HFFc6 (cell line): ENCODE results near the gene SDK2. TPM values are rescaled to one million over a fixed set of nuclear protein-coding genes. Genes with fewer than 3 reads are reported as not detected.

Experiments
- DNase-seq: peaks from one replicate; pipeline ENCODE4 v3.0.0-alpha.2; 2018
- H3K27ac Mint-ChIP-seq: 2 replicates; pipeline ENCODE4 v1.8.0; 2020; ENCODE audit warnings: mild to moderate bottlenecking, mixed read lengths
- H3K27me3 Mint-ChIP-seq: 2 replicates; pipeline ENCODE4 v1.8.0; 2021; ENCODE audit warnings: mild to moderate bottlenecking, moderate library complexity, mixed read lengths; ENCODE audit not compliant: insufficient read depth
- H3K36me3 Mint-ChIP-seq: 2 replicates; pipeline ENCODE4 v1.8.0; 2021; ENCODE audit warnings: low read depth, mixed read lengths
- H3K4me1 Mint-ChIP-seq: 2 replicates; pipeline ENCODE4 v1.8.0; 2020; ENCODE audit warnings: low read depth, mixed read lengths
- H3K4me3 Mint-ChIP-seq: 2 replicates; pipeline ENCODE4 v1.8.0; 2020; ENCODE audit warnings: mild to moderate bottlenecking, moderate library complexity, mixed read lengths
- H3K9me3 Mint-ChIP-seq: 2 replicates; pipeline ENCODE4 v1.8.0; 2020; ENCODE audit warnings: mild to moderate bottlenecking, mixed read lengths
- total RNA-seq, 6 experiments: library from RNA; stranded (reverse); fragmentation: NEBNext Ultra II Directional; extraction: Animal tissue kit (Norgen Biotek cat#: 25700); gene quantifications; 2 replicates in 1 of 6; 3 replicates in 5 of 6; pipeline ENCODE4 v1.2.3, GENCODE V29; 2021
- TF ChIP-seq, protein P1 (sequence below): fragments of 200-600 bp; sonication (generic); IDR thresholded peaks from 2 replicates; pipeline ENCODE4 v1.5.0; 2021; ENCODE audit warnings: antibody characterized with exemption, mild to moderate bottlenecking

Gene SDK2
- total RNA-seq, 6 experiments from 2014 or later, result 0.03 TPM; not detected in 4

DNA sequence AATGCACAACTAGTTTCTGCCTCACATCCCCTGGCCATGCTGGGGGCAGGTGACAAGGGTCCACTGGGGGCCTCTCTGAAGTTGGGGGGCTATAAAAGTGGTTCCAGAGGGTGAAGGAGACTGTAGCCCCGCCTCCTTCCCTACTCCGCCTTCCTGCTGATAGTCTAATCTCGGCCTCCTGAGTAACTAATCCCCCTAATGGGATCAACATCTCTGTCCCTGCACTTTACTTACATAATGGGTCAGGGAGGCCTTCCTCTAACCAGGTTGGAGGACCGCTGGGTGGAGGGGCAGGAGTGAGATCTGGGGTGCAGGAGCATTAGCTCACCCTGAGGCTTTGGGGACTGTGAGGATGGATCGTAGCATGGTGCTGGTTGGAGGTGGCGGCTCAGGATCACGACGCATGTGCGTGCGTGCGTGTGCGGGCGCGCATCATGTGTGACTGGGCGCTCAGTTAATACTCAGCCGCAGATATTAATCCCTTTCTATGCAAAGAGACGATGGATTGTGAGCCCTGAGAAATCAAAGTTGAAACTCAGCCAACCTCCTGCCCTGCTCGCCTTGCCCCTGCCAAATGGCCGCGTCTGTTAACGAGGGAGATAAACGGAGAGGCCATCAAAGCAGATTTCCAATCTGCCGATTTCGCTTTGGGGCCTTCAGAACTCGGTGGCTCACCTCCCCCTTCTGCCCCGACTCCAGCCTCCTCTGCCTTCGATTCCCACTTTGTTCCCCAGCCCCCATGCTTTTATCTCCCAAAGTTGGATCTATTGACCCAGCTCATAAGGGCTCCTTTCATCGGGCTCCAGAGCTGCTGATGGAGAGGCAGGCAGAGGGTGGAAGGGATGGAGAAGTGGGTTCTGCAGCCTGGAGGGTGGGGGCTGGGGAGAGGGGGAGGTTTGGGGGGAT, 107.3 kb downstream of the SDK2 start:
- peaks cover 5% of the 10 kb centered on the region; the same call in 1 of the 2 replicates for H3K36me3 Mint-ChIP-seq
- no peaks in the 10 kb centered on the region; the same call in 1 of the 2 replicates for H3K27me3 Mint-ChIP-seq
- H3K4me1 Mint-ChIP-seq, result no peaks in the 10 kb centered on the region
- DNase-seq, result no peak
- TF ChIP-seq, protein P1, sequence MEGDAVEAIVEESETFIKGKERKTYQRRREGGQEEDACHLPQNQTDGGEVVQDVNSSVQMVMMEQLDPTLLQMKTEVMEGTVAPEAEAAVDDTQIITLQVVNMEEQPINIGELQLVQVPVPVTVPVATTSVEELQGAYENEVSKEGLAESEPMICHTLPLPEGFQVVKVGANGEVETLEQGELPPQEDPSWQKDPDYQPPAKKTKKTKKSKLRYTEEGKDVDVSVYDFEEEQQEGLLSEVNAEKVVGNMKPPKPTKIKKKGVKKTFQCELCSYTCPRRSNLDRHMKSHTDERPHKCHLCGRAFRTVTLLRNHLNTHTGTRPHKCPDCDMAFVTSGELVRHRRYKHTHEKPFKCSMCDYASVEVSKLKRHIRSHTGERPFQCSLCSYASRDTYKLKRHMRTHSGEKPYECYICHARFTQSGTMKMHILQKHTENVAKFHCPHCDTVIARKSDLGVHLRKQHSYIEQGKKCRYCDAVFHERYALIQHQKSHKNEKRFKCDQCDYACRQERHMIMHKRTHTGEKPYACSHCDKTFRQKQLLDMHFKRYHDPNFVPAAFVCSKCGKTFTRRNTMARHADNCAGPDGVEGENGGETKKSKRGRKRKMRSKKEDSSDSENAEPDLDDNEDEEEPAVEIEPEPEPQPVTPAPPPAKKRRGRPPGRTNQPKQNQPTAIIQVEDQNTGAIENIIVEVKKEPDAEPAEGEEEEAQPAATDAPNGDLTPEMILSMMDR, result no peak
- no peak overlapping the region for H3K4me3 Mint-ChIP-seq
- H3K9me3 Mint-ChIP-seq, result peaks cover 48% of the 10 kb centered on the region
- no peak overlapping the region for H3K27ac Mint-ChIP-seq

DNA sequence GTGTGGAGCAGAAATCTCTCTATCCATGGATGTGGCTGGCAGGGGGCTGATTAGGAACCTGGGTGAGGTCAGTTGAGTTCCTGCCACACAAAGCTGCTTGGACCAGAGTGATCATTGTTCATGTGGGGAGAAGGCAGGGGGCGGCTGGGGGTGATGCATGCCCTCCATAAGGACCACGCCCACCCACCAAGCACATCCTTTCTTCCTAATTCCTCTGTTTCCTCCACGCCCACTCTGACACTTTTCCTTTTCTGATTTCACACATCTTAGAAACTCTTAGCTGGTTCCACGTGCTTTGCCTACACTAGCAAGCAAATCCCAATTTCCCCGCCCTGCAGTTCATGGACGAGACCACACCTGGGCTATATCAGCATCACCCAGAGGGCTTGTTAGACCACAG, 108.5 kb downstream of the SDK2 start:
- no peak for DNase-seq
- peaks cover 54% of the 10 kb centered on the region for H3K9me3 Mint-ChIP-seq
- H3K4me3 Mint-ChIP-seq, result no peak overlapping the region
- no peak overlapping the region for H3K27ac Mint-ChIP-seq
- H3K36me3 Mint-ChIP-seq, result peaks cover 5% of the 10 kb centered on the region; the same call in 1 of the 2 replicates
- TF ChIP-seq, protein P1, result no peak
- peaks cover 1% of the 10 kb centered on the region for H3K27me3 Mint-ChIP-seq
- no peaks in the 10 kb centered on the region for H3K4me1 Mint-ChIP-seq

DNA sequence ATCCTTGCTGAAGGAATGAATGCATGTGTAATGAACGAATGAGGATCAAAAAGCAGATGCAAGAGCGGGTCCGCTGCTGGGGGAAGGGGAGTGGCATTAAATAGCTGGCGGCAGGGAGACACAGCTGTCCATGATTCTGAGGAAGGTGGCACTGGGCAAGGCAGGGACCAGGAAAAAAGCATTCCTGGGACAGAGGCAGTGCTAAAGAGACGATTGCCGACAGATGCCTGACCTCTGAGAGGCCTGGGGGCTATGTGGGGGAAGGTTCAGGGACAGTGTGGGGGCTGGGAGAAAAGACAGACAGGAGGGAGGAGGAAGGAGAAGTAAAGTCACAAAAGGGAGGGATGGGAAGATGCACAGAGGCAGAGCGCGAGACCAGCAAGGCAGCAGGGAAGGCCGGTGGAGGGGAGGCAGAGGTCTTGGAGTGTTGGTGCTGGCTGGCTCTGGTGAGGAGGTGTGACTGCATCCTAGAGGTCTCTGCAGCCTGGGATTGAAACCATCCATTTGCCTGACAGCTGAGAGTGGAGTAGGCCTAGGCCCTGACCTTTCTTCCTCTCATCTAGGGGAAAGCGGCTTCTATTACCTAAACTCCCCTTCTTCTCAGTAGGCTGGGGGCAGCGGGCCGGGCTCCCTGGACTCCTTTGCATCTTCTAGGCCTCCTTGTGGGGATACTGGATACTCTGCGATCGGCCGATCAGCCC, 109.9 kb downstream of the SDK2 start:
- no peak overlapping the region for H3K4me3 Mint-ChIP-seq
- peaks cover 2% of the 10 kb centered on the region for H3K27me3 Mint-ChIP-seq
- peaks cover 62% of the 10 kb centered on the region for H3K9me3 Mint-ChIP-seq
- H3K36me3 Mint-ChIP-seq, result peaks cover 5% of the 10 kb centered on the region; the same call in 1 of the 2 replicates
- no peaks in the 10 kb centered on the region for H3K4me1 Mint-ChIP-seq
- no peak overlapping the region for H3K27ac Mint-ChIP-seq
- DNase-seq, result no peak
- TF ChIP-seq, protein P1, result no peak

DNA sequence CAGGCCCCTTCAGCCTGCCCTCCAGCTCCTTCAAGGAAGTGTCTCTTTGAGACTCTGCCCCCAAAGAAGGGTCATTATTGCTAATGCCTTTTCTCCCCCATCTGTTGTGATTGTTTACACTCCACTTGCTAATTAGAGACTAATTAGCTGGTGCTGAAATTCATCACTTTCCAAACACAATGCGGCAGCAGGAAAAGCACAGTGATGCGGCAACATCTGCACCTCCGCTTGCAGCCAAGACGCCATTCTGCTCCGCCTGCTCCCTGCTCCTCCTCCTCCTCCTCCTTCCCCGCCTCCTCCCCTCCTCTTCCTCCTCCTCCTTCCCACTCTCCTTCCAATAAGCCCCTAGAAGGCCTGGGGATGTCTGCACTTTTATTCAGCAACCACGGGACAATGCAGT, 110.5 kb downstream of the SDK2 start:
- no peak overlapping the region for H3K4me3 Mint-ChIP-seq

DNA sequence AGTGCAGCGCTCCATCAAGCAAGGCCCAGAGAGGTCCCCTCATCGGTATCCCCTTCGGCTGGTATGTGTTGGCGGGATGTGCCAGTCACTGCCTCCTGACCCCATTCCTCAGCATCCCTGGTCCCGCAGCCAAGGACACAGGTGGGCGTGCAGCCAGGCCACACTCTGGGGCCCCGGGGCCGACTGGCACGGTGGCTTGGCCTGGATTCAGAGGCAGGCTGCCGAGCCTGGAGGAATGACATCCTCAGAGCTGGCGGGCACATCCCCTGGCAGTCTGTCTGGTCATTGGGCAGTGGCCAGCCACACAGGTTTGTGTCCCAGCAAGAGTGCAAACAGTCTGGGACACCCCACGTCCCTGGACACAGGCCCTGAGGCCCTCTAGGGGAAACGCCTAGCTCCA, 111.1 kb downstream of the SDK2 start:
- Mint-ChIP-seq H3K9me3 (peaks cover 70% of the 10 kb centered on the region), H3K27me3 (peaks cover 2% of the 10 kb centered on the region), H3K4me3 (no peak overlapping the region), H3K36me3 (peaks cover 5% of the 10 kb centered on the region; the same call in 1 of the 2 replicates), H3K27ac (no peak overlapping the region), H3K4me1 (no peaks in the 10 kb centered on the region)
- TF ChIP-seq, protein P1, result no peak
- no peak for DNase-seq

More for the DNA sequence above, 110.5 kb downstream of the SDK2 start:
- peaks cover 5% of the 10 kb centered on the region; the same call in 1 of the 2 replicates for H3K36me3 Mint-ChIP-seq
- no peak overlapping the region for H3K27ac Mint-ChIP-seq
- peaks cover 67% of the 10 kb centered on the region for H3K9me3 Mint-ChIP-seq
- no peaks in the 10 kb centered on the region for H3K4me1 Mint-ChIP-seq
- DNase-seq, result no peak
- TF ChIP-seq, protein P1, result no peak
- H3K27me3 Mint-ChIP-seq, result peaks cover 2% of the 10 kb centered on the region
